ENCODE data around the gene FASTKD1.
"Not testable (repeated sequence)": the region's sequence is repeated elsewhere in the genome, so short reads cannot be mapped to it uniquely, and the experiment has no call there.

FASTKD1 gene, protein sequence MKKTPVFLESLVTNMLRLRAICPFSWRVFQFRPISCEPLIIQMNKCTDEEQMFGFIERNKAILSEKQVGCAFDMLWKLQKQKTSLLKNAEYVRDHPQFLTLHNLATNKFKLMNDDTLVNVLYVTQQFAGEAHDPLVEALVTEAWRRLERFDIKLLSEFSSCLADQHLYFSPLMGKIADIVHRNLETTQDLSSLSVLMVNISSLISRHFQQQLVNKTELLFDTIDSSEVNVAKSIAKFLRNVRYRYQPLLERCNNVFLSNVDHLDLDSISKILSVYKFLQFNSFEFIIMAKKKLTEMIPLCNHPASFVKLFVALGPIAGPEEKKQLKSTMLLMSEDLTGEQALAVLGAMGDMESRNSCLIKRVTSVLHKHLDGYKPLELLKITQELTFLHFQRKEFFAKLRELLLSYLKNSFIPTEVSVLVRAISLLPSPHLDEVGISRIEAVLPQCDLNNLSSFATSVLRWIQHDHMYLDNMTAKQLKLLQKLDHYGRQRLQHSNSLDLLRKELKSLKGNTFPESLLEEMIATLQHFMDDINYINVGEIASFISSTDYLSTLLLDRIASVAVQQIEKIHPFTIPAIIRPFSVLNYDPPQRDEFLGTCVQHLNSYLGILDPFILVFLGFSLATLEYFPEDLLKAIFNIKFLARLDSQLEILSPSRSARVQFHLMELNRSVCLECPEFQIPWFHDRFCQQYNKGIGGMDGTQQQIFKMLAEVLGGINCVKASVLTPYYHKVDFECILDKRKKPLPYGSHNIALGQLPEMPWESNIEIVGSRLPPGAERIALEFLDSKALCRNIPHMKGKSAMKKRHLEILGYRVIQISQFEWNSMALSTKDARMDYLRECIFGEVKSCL

DNA sequence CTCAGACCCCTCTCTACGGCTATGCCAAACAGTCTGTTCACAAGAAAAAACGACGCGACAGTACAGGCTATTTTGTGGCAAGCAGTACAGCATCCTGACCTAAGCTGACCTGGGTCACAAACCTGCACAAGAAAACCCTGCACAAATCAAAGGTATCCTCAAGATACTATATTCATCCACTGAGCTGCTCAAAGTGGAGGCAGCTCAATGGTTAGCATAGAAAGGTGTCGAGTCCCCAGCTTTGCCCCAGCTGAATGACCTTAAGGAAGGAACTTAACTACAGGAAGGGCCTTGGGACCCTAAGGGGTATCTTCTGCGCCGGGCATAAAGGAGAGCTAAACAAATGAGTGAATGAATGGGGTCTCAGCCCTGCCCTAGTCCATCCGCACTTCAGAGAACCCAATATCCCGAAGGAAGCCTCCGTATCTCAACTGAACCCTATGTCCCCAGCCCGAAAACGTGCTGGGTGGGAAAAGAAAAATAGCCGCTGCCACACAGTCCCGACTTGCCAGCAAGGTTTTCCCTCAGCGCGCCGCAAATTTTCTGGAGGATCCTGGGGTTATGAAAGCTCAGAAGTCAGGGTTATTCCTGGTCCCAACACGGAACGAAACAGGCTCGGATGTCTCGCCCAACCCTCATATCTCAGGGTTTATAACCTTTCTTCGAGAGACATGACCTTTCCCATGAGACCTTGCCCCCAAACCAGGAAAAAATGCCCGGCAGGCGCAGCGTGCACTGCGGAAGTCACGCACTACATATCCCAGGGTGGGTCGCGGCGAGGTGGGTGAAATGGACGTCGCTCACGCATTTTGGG, at the start of gene FASTKD1:
TSS of gene FASTKD1 (minus strand) at position 706 of the 814 bp plus-strand sequence. CDS start 1,836 bp downstream, outside the sequence.
- DNase-seq (ENCODE audit: low read depth in 2 of 3, low spot score in 1 of 3) = peak; percentile 77 to 86 (median 82)

DNA sequence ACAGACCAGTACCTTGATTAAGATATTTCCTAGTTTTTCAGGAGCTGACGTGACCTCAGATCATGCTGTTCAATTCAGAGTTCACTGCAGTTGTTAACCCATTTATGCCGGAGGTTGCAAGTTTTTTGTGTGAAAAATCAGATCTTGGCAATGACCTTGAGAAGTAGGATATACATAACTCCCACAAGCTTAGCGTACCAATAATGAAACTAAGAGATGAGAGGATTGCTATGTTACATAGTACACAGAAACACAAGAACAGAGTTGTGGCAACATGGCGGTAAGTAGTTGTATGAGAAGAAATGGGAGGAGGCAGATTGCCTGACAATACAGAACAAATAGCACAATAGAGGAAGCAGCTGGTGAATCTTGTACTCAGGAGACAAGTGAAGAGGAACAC, 49.6 kb upstream of the FASTKD1 start:
- no peak for DNase-seq (ENCODE audit: low read depth in 2 of 3, low spot score in 1 of 3)

DNA sequence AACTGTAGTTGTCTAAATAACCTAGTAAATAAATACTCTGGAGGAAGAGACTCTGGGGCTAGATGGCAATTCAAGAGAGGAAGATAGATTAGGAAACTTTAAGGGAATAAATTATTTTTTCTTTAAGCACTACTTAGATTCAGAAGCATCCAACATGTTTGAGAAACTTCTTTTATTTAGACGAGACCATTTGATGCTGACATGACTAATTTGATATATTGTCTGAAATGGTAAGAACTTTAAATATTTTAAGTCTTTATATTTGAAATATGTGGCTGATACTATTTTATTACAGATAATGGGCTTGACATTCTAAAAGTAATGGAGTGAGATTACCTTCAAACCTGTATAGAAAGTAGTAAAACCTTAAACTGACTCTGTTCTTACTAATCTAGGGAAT, 46.8 kb upstream of the FASTKD1 start:
- DNase-seq (ENCODE audit: low read depth in 2 of 3, low spot score in 1 of 3) = no peak

DNA sequence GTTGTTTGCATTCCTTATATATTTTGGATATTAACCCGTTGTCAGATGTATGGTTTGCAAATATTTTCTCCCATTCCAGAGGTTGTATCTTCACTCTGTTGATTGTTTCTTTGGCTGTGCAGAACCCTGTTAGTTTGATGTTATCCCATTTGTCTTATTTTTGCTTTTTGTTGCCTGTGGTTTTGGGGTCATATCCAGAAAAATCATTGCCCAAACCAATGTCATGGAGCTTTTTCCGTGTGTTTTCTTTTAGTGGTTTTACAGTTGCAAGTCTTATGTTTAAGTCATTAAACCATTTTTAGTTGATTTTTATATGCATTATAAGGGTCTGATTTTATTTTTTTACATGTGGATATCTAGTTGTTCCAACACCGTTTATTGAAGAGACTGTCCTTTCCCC, 46.3 kb upstream of the FASTKD1 start:
- no peak for DNase-seq (ENCODE audit: low read depth in 2 of 3, low spot score in 1 of 3)

DNA sequence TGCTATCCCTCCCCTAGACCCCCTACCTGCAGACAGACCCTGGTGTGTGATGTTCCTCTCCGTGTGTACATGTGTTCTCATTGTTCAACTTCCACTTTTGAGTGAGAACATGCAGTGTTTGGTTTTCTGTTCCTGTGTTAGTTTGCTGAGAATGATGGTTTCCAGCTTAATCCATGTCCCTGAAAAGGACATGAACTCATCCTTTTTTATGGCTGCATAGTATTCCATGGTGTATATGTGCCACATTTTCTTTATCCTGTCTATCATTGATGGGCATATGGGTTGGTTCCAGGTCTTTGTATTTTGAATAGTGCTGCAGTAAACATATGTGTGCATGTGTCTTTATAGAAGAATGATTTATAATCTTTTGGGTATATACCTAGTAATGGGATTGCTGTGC, 42.3 kb upstream of the FASTKD1 start:
- DNase-seq (ENCODE audit: low read depth in 2 of 3, low spot score in 1 of 3) = not testable (repeated sequence)

DNA sequence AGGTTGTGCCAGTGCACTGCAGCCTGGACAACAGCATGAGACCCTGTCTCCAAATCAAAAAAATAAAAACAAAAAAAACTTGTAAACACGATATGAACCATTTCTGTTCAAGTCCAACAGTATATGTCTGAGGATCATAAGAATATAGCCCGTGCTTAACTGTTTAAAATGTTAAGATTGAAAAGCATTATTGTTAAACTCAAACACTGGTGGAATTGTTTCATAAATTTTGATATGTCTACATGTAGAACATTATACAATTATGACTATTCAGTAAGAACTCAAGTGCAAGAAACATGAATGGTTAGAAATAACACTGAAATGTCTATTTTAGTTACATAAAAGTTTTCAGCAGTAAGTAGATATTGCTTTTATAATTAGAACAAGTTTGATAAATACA, 40.2 kb upstream of the FASTKD1 start:
- no peak for DNase-seq (ENCODE audit: low read depth in 2 of 3, low spot score in 1 of 3)

DNA sequence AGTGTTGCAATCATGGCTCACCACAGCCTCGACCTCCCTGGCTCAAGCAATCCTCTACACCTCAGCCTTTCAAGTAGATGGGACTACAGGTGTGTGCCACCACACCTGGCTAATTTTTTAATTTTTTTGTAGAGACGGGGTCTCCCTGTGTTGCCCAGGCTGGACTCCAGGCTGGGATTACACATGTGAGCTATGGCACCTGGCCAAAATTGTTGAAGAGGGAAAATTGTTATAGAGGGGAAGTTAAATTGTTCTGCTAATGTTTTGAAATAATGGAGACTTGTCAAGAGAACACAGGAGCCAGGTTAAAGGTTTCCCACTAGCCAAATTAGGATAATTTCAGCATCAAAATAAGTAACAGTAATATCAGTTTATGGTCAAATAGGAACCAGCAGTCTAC, 35.6 kb upstream of the FASTKD1 start:
- no peak for DNase-seq (ENCODE audit: low read depth in 2 of 3, low spot score in 1 of 3)

DNA sequence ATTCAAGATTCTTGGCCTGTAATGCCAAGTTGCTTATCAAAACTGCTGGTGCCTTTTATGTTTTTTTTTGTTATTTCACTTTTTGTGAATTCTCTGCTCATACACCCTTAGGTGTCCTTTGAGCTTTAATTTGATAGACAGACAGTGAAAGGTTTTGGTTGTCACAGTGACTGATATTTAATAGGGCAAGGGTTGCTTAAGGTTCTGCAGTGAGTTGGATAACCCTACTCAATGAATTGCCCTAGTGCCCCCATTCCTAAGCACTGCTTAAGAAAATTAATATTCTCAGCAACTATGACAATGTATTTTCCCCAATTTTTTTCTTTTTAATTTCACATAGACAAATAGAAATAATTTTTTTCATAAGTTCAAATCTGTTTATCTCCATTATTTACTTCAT, 25.9 kb upstream of the FASTKD1 start:
- DNase-seq (ENCODE audit: low read depth in 2 of 3, low spot score in 1 of 3) = no peak

DNA sequence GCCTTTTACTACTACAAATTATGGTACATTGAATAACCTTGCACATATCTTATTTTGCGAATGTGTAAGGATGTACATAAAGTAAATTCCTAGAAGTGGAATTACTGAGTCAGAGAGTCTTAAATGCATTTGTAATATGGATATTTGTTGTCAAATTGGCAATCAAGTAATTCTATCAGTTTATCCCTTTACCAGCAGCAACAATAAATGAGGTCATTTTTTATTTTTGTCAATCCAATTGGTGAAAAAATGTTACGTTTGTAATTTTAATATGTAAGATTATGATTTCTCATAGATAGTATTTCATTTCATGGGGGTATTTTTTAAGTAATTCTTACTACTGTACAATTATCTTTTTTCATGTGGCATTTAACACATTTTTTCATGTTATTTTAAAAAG, 25.3 kb upstream of the FASTKD1 start:
- no peak for DNase-seq (ENCODE audit: low read depth in 2 of 3, low spot score in 1 of 3)

DNA sequence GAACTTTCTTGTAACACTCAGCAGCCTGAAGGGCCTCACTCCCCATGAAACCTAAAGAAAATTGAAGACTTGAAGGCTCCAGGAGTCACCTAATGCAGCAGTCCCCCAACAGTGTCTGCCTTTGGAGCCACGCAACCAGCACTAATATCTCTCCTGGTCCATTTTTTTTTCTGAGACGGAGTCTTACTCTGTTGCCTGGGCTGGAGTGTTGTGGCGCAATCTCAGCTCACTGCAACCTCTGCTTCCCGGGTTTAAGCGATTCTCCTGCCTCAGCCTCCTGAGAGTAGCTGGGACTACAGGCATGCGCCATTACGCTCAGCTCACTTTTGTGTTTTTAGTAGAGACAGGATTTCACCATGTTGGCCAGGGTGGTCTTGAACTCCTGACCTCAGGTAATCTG, 22.9 kb upstream of the FASTKD1 start:
- DNase-seq (ENCODE audit: low read depth in 2 of 3, low spot score in 1 of 3) = not testable (repeated sequence)

DNA sequence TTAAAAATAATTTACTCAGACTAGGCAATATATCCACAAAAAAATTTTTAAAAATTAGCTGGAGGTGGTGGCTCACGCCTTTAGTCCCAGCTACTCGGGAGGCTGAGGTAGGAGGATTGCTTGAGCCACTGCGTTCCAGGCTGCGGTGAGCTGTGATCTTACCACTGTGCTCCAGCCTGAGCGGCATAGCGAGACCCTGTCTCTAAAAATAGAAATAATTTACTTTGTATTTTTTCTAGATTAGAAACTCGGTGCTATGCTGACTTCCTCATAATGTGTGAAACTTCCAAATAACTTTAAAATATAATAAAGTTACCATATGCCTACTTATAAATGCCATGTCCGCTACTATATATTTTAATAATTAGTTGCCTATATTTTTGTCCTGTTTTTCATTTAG, 17.1 kb upstream of the FASTKD1 start:
- no peak for DNase-seq (ENCODE audit: low read depth in 2 of 3, low spot score in 1 of 3)

DNA sequence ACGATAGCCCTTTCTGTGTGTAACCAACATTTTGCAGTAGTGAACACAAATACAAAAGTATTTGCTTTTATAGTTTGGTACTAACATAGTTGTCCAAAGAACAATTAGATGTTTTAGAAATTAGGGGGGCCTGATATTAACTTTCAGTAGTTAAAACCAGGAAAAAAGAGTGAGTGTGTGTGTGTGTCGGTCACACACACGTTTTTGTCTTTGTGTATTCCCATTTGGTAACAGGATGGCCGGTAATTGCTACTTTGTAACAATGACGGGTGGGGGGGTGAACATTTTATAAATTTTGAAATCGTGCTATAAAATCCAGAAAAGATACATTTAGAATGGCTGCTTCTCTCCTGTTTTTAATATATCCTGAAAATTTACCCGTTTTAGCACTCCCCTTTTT, 12.0 kb upstream of the FASTKD1 start:
- DNase-seq (ENCODE audit: low read depth in 2 of 3, low spot score in 1 of 3) = no peak

DNA sequence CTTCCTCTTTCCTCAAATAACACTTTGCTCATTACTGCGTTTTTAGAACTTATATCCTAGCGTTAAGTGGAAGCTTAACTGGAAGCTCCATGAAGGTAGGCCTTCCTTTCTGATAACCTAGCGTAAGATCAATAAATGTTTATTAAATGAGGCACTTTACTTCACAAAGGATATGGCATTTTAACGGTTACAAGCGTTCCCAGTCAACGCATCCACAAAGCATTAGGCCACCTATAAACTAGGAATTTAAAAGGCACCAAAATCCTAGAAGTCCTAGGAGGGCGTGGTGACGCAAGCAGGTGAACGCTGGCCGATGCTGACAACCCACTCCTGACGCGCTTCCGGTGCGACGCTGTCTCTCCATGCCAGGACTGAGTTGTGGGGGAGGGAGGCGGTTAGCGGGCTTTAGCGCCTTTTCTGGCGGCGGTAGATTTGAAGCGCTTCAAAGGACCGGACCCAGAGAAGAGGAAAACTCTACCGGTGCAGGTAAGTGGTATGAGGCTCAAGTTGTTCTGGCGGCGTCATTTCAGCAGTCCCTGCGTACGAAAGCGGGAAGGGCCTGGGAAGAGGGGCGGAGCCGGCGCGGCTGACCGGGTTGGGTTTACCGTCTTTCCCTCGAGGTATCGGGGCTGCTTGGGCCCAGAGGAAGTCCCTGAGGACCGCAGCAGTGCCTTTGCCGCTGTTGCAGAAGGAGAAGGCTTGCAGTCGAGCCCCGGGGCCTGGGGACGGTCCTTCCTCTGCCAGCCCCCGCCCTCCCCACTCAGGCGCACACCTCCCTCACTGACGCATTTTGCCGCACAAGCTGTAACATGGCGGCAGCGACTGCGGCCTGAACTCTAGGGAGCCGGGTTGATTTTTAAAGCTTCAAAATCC, 10.6 kb upstream of the FASTKD1 start, which contains the start of gene PPIG:
TSS of gene PPIG (plus strand) at position 347 of the 873 bp plus-strand sequence. CDS start 19,691 bp downstream, outside the sequence.
- peak; percentile 76 to 84 (median 78) for DNase-seq (ENCODE audit: low read depth in 2 of 3, low spot score in 1 of 3)

DNA sequence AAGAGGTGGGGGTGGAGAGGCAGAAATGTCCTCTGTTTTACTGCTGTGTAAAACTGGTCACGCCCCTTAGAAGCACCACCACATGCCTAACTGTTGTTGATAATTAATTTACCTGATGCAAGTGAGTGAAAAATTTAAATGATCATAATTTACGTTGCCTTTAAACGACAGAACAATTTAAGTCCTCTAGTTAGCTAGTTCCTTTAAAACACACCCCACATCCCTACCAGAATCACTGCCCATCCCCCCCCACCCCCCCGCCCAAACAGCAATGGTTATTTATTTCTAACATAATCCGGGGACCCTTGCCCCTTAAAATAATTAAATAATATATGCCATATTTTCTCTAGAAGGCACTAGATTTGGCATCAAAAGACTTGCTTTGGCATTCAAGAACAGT, 9.9 kb upstream of the FASTKD1 start:
- DNase-seq (ENCODE audit: low read depth in 2 of 3, low spot score in 1 of 3) = no peak

DNA sequence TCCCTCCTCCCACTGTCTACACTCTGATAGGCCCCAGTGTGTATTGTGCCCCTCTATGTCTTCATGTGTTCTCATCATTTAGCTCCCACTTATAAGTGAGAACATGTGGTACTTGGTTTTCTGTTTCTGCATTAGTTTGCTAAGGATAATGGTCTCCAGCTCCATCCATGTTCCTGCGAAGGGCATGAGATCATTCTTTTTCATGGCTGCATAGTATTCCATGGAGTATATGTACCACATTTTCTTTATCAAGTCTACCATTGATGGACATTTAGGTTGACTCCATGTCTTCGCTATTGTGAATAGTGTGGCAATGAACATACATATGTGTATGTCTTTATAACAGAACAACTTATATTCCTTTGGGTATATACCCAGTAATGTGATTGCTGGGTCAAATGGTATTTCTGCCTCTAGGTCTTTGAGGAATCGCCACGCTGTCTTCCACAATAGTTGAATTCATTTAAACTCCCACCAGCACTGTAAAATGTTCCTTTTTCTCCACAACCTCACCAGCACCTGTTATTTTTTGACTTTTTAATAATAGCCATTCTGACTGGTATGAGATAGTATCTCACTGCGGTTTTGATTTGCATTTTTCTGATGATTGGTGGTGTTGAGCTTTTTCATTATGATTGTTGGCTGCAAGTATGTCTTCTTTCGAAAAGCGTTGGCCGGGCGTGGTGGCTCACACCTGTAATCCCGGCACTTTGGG, 9.0 kb upstream of the FASTKD1 start:
- not testable (repeated sequence) for DNase-seq (ENCODE audit: low read depth in 2 of 3, low spot score in 1 of 3)

DNA sequence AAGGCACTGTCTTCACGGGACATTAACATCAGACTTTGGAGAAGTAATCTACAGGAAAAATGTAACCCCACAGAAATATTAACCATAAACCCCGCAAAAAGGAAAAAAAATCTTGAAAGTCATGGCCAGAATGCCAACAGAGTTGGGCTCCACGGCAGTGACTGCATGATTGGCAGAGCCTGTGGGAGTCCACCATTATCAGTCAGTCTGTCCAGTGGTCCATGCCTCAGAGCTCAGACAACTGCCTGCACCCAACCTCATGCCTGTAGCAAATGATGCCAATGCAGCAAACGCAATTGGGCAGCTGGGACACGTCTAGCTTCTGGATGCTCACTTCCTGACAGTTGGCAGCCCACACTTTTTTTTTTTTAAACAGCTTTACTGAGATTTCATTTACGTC, 5.4 kb upstream of the FASTKD1 start:
- DNase-seq (ENCODE audit: low read depth in 2 of 3, low spot score in 1 of 3) = no peak

DNA sequence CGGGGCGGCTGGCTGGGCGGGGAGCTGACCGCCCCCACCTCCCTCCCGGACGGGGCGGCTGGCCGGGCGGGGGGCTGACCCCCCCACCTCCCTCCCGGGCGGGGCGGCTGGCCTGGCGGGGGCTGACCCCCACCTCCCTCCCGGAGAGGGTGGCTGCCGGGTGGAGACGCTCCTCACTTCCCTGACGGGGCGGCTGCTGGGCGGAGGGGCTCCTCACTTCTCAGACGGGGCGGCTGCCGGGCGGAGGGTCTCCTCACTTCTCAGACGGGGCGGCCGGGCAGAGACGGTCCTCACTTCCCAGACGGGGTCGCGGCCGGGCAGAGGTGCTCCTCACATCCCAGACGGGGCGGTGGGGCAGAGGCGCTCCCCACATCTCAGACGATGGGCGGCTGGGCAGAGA, 1.6 kb upstream of the FASTKD1 start:
- not testable (repeated sequence) for DNase-seq (ENCODE audit: low read depth in 2 of 3, low spot score in 1 of 3)

DNA sequence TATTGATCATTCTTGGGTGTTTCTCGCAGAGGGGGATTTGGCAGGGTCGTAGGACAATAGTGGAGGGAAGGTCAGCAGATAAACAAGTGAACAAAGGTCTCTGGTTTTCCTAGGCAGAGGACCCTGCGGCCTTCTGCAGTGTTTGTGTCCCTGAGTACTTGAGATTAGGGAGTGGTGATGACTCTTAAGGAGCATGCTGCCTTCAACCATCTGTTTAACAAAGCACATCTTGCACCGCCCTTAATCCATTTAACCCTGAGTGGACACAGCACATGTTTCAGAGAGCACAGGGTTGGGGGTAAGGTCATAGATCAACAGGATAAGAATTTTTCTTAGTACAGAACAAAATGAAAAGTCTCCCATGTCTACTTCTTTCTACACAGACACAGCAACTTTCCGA, 874 bp upstream of the FASTKD1 start:
- not testable (repeated sequence) for DNase-seq (ENCODE audit: low read depth in 2 of 3, low spot score in 1 of 3)

DNA sequence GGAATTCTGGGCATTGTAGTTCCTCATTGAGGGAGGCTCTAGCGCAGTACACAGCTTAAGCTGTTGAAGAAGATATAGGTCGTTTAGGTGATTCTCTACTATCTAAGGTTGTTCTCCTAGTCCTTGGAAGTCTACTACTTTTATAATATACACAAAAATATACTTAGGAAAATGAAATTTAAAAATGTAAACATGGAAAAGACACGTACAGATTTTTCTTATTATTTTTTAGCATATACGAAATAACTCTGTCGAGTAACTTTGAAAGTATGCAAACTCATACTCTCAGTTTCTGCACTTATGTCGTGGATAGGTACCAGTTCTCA, 272 bp upstream of the FASTKD1 start:
- DNase-seq (ENCODE audit: low read depth in 2 of 3, low spot score in 1 of 3) = no peak

DNA sequence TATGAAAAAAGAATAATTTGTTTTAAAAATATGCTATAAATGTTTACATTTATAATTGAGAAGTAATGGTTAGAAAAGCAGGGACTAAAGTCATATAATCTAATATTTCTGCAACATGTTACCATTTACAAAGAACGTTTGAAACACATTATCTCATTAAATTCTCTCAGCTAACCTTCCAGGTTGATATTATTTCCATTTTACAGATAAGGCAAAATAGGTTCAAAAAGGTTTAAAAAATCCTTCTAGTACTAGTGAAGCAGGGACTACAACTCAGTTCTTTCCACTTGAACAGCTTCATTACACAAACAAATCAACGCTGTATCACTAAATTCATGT, 875 bp downstream of the FASTKD1 start:
- DNase-seq (ENCODE audit: low read depth in 2 of 3, low spot score in 1 of 3) = no peak

All from stimulated activated CD4-positive, alpha-beta T cell treated with anti-CD3 and anti-CD28 coated beads, Interleukin-12 subunit alpha, Interleukin-12 subunit beta, amount 100 ng/mL, for 48 hours (primary cell).